ENCODE measurements around the gene NDUFA13.

Gene NDUFA13

GRCh38 chr19:19490214-19490968 lies 25.6 kb upstream of the NDUFA13 start:
- no CpG with 5 or more reads among the region's 20 CpGs for WGBS (ENCODE audit: insufficient coverage, insufficient read length)
- Histone ChIP-seq H3K4me3 (ENCODE audit: low read length) (no peak overlapping the region), H3K27me3 (ENCODE audit: control insufficient read depth, insufficient read depth, low read length) (no peaks in the 10 kb centered on the region), H3K4me1 (ENCODE audit: control insufficient read depth, insufficient read depth, low read length) (peaks cover 4% of the 10 kb centered on the region), H3K9me3 (ENCODE audit: control insufficient read depth, insufficient read depth, low read length) (no peaks in the 10 kb centered on the region), H3K27ac (ENCODE audit: low read length) (no peak overlapping the region), H3K36me3 (ENCODE audit: control insufficient read depth, insufficient read depth, low read length) (peaks cover 16% of the 10 kb centered on the region)
- DNase-seq (ENCODE audit: low read depth, low spot score), result peak; percentile 63

- no CpG with 5 or more reads among the region's 15 CpGs for WGBS (ENCODE audit: insufficient coverage, insufficient read length)
- peaks cover 4% of the 10 kb centered on the region for H3K4me1 ChIP-seq (ENCODE audit: control insufficient read depth, insufficient read depth, low read length)
- H3K9me3 ChIP-seq (ENCODE audit: control insufficient read depth, insufficient read depth, low read length), result no peaks in the 10 kb centered on the region
- H3K36me3 ChIP-seq (ENCODE audit: control insufficient read depth, insufficient read depth, low read length), result peaks cover 25% of the 10 kb centered on the region
- no peak overlapping the region for H3K4me3 ChIP-seq (ENCODE audit: low read length)
- DNase-seq (ENCODE audit: low read depth, low spot score), result no peak
- H3K27ac ChIP-seq (ENCODE audit: low read length), result no peak overlapping the region
- no peaks in the 10 kb centered on the region for H3K27me3 ChIP-seq (ENCODE audit: control insufficient read depth, insufficient read depth, low read length)
Observed at GRCh38 chr19:19491321-19492025, 24.6 kb upstream of the NDUFA13 start.

DNA sequence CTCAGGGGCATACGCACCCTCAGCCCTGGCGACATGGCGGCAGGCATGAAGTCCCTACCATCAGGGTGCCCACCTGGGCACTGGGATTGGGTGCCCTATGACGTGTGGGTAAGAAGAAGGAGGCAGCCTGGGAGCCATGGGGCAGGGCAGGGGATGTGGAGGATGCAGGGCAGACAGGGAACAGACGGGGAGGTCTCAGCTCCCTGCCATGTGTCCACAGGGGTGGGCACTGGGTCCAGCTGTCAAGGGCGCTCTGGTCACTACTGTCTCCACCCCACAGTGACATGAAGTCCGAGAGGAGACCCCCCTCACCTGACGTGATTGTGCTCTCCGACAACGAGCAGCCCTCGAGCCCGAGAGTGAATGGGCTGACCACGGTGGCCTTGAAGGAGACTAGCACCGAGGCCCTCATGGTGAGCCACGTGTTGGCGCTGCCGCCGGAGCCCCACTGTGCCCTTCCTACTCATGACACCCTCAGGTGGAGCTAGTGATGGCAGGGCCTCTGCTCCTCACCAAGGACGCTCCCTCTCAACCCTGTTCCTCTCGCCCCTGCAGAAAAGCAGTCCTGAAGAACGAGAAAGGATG lies 23.9 kb upstream of the NDUFA13 start:
- Histone ChIP-seq H3K4me1 (ENCODE audit: control insufficient read depth, insufficient read depth, low read length) (peaks cover 4% of the 10 kb centered on the region), H3K9me3 (ENCODE audit: control insufficient read depth, insufficient read depth, low read length) (no peaks in the 10 kb centered on the region), H3K27me3 (ENCODE audit: control insufficient read depth, insufficient read depth, low read length) (no peaks in the 10 kb centered on the region), H3K4me3 (ENCODE audit: low read length) (no peak overlapping the region), H3K36me3 (ENCODE audit: control insufficient read depth, insufficient read depth, low read length) (peaks cover 27% of the 10 kb centered on the region), H3K27ac (ENCODE audit: low read length) (no peak overlapping the region)
- DNase-seq (ENCODE audit: low read depth, low spot score), result no peak
- WGBS (ENCODE audit: insufficient coverage, insufficient read length), result no CpG with 5 or more reads among the region's 21 CpGs

- H3K36me3 ChIP-seq (ENCODE audit: control insufficient read depth, insufficient read depth, low read length), result peaks cover 37% of the 10 kb centered on the region
- H3K4me3 ChIP-seq (ENCODE audit: low read length), result no peak overlapping the region
- H3K27me3 ChIP-seq (ENCODE audit: control insufficient read depth, insufficient read depth, low read length), result no peaks in the 10 kb centered on the region
- DNase-seq (ENCODE audit: low read depth, low spot score), result no peak
- H3K27ac ChIP-seq (ENCODE audit: low read length), result no peak overlapping the region
- H3K9me3 ChIP-seq (ENCODE audit: control insufficient read depth, insufficient read depth, low read length), result no peaks in the 10 kb centered on the region
- peaks cover 2% of the 10 kb centered on the region; the same call in 1 of the 2 replicates for H3K4me1 ChIP-seq (ENCODE audit: control insufficient read depth, insufficient read depth, low read length)
- WGBS (ENCODE audit: insufficient coverage, insufficient read length), result no CpG with 5 or more reads among the region's 15 CpGs
Observed at GRCh38 chr19:19493841-19494546, 22.0 kb upstream of the NDUFA13 start.

DNA sequence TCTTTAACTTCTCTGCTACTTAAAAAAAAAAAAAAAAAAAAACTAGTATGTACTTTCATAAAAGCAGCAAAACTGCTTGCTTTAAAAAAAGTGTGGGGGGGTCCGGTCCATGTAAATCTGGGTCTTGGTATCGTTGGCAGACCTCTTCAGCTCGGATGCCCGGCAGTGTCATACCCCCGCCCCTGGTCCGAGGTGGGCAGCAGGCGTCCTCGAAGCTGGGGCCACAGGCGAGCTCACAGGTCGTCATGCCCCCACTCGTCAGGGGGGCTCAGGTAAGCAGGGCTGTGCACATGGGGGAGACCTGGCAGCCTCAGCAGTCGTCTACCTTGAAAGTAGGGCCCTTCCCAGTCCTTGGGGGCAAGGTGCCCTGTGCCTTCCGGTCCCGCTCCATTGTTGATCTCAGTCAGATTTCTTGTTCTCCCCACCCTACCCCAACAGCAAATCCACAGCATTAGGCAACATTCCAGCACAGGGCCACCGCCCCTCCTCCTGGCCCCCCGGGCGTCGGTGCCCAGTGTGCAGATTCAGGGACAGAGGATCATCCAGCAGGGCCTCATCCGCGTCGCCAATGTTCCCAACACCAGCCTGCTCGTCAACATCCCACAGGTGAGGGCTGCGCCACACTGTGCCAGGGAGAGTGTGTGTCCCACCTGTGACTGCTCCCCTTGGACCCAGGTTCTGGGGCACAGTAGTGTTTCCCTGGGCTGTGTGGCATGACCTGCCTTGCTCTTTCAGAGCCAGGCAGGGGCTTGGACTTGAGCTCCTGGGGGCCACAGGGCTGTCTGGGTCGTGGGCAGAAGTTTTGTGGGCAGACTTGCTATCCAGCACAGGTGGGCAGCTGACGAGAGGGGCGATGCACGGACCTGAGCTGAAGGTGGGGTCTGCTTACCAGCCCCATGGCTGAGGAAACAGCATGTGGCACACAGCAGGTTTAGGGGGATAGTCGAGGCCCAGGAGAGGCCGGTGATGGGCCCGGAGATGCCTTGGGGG lies 20.1 kb upstream of the NDUFA13 start:
- DNase-seq (ENCODE audit: low read depth, low spot score), result no peak
- H3K9me3 ChIP-seq (ENCODE audit: control insufficient read depth, insufficient read depth, low read length), result no peaks in the 10 kb centered on the region
- H3K27me3 ChIP-seq (ENCODE audit: control insufficient read depth, insufficient read depth, low read length), result no peaks in the 10 kb centered on the region
- no peak overlapping the region for H3K4me3 ChIP-seq (ENCODE audit: low read length)
- no peaks in the 10 kb centered on the region for H3K4me1 ChIP-seq (ENCODE audit: control insufficient read depth, insufficient read depth, low read length)
- H3K36me3 ChIP-seq (ENCODE audit: control insufficient read depth, insufficient read depth, low read length), result peaks cover 50% of the 10 kb centered on the region
- WGBS (ENCODE audit: insufficient coverage, insufficient read length), result no CpG with 5 or more reads among the region's 30 CpGs
- no peak overlapping the region for H3K27ac ChIP-seq (ENCODE audit: low read length)

- no peak overlapping the region for H3K4me3 ChIP-seq (ENCODE audit: low read length)
- no CpG with 5 or more reads among the region's 33 CpGs for WGBS (ENCODE audit: insufficient coverage, insufficient read length)
- H3K9me3 ChIP-seq (ENCODE audit: control insufficient read depth, insufficient read depth, low read length), result no peaks in the 10 kb centered on the region
- H3K27ac ChIP-seq (ENCODE audit: low read length), result no peak overlapping the region
- no peaks in the 10 kb centered on the region for H3K27me3 ChIP-seq (ENCODE audit: control insufficient read depth, insufficient read depth, low read length)
- DNase-seq (ENCODE audit: low read depth, low spot score), result no peak
- H3K4me1 ChIP-seq (ENCODE audit: control insufficient read depth, insufficient read depth, low read length), result no peaks in the 10 kb centered on the region
- H3K36me3 ChIP-seq (ENCODE audit: control insufficient read depth, insufficient read depth, low read length), result peaks cover 63% of the 10 kb centered on the region
Observed at GRCh38 chr19:19498255-19498991, 17.6 kb upstream of the NDUFA13 start.

GRCh38 chr19:19499272-19499995 lies 16.6 kb upstream of the NDUFA13 start:
- no peak overlapping the region for H3K27ac ChIP-seq (ENCODE audit: low read length)
- DNase-seq (ENCODE audit: low read depth, low spot score), result no peak
- no peaks in the 10 kb centered on the region for H3K27me3 ChIP-seq (ENCODE audit: control insufficient read depth, insufficient read depth, low read length)
- H3K36me3 ChIP-seq (ENCODE audit: control insufficient read depth, insufficient read depth, low read length), result peaks cover 60% of the 10 kb centered on the region
- H3K4me1 ChIP-seq (ENCODE audit: control insufficient read depth, insufficient read depth, low read length), result no peaks in the 10 kb centered on the region
- no peaks in the 10 kb centered on the region for H3K9me3 ChIP-seq (ENCODE audit: control insufficient read depth, insufficient read depth, low read length)
- WGBS (ENCODE audit: insufficient coverage, insufficient read length), result no CpG with 5 or more reads among the region's 18 CpGs
- H3K4me3 ChIP-seq (ENCODE audit: low read length), result no peak overlapping the region

- Histone ChIP-seq H3K4me3 (ENCODE audit: low read length) (no peak overlapping the region), H3K36me3 (ENCODE audit: control insufficient read depth, insufficient read depth, low read length) (peaks cover 58% of the 10 kb centered on the region), H3K4me1 (ENCODE audit: control insufficient read depth, insufficient read depth, low read length) (no peaks in the 10 kb centered on the region), H3K9me3 (ENCODE audit: control insufficient read depth, insufficient read depth, low read length) (no peaks in the 10 kb centered on the region), H3K27me3 (ENCODE audit: control insufficient read depth, insufficient read depth, low read length) (no peaks in the 10 kb centered on the region), H3K27ac (ENCODE audit: low read length) (no peak overlapping the region)
- no peak for DNase-seq (ENCODE audit: low read depth, low spot score)
- WGBS (ENCODE audit: insufficient coverage, insufficient read length), result no CpG with 5 or more reads among the region's 34 CpGs
Observed at GRCh38 chr19:19500975-19501644, 14.9 kb upstream of the NDUFA13 start.
